ENCODE results near the gene KLF7.

DNA sequence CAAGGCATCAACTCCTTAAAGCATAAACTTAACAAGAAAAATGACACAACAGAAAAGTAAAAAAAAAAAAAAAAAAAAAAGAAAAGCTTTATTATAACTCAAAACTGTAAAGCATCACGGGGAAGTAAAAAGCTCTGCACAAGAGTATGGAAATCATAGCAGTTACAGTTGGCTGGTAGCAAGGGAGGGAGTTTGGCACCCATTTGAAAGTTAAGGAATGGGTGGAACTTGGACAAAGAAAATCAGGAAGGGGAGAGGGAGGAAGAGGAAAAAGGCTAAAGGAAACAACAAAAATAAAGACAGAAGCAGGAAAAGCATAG lies 8.6 kb downstream of the KLF7 start:
- TF ChIP-seq POLR2A (IDR thresholded peaks at IDR 0.05; ENCODE audit: borderline replicate concordance, extremely low read depth, insufficient read depth, insufficient read length) (no peak), SIN3A (IDR thresholded peaks at IDR 0.05; ENCODE audit: low read depth) (no peak), EZH2 (IDR thresholded peaks at IDR 0.05) (no peak), RAD21 (IDR thresholded peaks at IDR 0.05; ENCODE audit: low read depth) (no peak)
- TF ChIP-seq, protein P1, sequence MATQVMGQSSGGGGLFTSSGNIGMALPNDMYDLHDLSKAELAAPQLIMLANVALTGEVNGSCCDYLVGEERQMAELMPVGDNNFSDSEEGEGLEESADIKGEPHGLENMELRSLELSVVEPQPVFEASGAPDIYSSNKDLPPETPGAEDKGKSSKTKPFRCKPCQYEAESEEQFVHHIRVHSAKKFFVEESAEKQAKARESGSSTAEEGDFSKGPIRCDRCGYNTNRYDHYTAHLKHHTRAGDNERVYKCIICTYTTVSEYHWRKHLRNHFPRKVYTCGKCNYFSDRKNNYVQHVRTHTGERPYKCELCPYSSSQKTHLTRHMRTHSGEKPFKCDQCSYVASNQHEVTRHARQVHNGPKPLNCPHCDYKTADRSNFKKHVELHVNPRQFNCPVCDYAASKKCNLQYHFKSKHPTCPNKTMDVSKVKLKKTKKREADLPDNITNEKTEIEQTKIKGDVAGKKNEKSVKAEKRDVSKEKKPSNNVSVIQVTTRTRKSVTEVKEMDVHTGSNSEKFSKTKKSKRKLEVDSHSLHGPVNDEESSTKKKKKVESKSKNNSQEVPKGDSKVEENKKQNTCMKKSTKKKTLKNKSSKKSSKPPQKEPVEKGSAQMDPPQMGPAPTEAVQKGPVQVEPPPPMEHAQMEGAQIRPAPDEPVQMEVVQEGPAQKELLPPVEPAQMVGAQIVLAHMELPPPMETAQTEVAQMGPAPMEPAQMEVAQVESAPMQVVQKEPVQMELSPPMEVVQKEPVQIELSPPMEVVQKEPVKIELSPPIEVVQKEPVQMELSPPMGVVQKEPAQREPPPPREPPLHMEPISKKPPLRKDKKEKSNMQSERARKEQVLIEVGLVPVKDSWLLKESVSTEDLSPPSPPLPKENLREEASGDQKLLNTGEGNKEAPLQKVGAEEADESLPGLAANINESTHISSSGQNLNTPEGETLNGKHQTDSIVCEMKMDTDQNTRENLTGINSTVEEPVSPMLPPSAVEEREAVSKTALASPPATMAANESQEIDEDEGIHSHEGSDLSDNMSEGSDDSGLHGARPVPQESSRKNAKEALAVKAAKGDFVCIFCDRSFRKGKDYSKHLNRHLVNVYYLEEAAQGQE (IDR thresholded peaks at IDR 0.05; ENCODE audit: low read depth): no peak
- TF ChIP-seq, protein P2, sequence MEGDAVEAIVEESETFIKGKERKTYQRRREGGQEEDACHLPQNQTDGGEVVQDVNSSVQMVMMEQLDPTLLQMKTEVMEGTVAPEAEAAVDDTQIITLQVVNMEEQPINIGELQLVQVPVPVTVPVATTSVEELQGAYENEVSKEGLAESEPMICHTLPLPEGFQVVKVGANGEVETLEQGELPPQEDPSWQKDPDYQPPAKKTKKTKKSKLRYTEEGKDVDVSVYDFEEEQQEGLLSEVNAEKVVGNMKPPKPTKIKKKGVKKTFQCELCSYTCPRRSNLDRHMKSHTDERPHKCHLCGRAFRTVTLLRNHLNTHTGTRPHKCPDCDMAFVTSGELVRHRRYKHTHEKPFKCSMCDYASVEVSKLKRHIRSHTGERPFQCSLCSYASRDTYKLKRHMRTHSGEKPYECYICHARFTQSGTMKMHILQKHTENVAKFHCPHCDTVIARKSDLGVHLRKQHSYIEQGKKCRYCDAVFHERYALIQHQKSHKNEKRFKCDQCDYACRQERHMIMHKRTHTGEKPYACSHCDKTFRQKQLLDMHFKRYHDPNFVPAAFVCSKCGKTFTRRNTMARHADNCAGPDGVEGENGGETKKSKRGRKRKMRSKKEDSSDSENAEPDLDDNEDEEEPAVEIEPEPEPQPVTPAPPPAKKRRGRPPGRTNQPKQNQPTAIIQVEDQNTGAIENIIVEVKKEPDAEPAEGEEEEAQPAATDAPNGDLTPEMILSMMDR (IDR thresholded peaks at IDR 0.05 in 2 of 3, conservative IDR thresholded peaks at IDR 0.05 in 1 of 3; ENCODE audit: borderline replicate concordance in 1 of 3, insufficient read depth in 1 of 3, low read depth in 2 of 3, low read length in 2 of 3): no peak
